COLO668 (cell line): Measurements from ENCODE around the gene PLCXD1.
"Not testable (repeated sequence)": the region's sequence is repeated elsewhere in the genome, so short reads cannot be mapped to it uniquely, and the experiment has no call there.

Source experiments
- DNase-seq: peaks from one replicate; lab custom pipeline; 2025; ENCODE audit not compliant: unreplicated experiment; lab: John Stamatoyannopoulos, UW

The PLCXD1 gene

DNA sequence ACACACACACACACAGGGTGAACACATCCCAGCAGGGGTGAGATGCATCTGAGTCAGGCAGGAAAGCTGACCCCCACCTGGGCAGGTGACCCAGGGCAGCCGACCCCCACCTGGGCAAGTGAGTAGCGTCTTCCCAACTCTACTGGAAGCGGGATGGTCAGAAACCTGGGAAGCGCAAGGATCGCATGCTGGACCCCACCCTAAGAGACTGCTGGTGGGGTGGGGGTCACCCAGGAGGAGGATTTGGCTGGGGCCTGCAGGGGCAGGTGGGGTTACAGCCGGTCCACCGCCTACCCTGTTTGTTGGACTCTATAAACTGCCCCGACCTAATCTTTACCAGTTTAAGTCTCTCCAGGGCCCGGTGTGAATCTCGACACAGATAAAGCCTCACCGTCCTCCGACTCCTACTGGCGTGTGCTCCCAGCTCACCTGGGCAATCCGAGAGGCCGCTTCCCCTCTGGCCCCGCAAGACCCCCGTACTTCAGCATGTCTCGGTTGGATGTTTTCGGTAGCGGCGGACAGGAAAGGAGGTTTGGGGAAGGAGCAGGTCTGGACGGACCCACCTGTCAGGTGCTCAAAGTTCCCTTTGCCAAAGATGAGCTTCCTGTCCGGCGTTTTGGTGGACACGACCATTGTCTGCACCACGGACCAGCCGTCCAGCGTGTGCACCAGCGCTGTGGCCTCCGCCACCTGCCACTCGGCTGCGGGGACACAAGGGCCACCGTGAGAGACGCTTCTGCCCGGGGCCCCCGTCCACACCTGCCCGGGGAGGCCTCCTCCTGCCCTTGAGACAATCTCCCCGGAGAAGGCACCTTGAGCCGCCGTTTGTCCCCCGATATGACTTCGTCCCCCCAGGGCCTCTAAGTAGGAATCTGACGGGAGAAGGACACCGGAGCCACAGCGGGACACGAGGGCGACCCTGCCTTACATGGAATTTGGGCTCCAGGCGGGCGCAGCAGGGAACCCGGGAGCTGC is 35.5 kb downstream of the PLCXD1 start:
- no peak for DNase-seq

DNA sequence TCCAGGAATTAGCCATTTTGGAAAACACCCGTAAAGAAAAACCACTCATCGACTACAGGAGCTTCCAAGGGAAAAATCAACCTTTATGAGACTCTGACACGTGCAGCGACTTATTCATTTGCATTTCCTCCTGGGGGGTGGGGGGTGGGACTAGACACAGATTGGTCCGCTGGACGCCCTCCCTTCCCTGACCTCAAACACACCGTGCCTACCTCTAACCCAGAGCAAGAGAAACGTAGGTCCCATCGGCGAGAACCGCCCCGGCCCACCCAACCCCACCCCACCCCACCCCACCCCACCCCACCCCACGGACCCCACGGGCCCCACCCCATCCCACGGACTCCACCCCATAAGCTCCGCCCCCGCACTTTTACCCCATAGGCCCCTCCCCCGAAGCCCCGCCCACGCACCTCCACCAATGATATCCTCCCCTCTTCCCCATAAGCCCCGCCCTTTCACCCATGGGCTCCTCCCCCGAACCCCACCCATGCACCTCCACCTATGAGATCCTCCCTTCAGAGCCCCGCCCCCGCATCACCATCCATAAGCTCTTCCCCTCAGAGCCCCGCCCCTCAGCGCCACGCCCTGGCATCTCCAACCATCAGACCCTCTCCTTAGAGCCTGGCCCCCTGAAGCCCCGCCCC is 36.4 kb downstream of the PLCXD1 start:
- no peak for DNase-seq

- no peak for DNase-seq
Measured at GRCh38 chrX:318068-318738, 37.0 kb downstream of the PLCXD1 start.

- no peak for DNase-seq
Measured at GRCh38 chrX:318739-319578, 37.8 kb downstream of the PLCXD1 start, which contains the start of gene GTPBP6. Gene GTPBP6, minus strand, starts transcription at chrX:318796. Its CDS starts 9 bp downstream, at chrX:318787.

DNA sequence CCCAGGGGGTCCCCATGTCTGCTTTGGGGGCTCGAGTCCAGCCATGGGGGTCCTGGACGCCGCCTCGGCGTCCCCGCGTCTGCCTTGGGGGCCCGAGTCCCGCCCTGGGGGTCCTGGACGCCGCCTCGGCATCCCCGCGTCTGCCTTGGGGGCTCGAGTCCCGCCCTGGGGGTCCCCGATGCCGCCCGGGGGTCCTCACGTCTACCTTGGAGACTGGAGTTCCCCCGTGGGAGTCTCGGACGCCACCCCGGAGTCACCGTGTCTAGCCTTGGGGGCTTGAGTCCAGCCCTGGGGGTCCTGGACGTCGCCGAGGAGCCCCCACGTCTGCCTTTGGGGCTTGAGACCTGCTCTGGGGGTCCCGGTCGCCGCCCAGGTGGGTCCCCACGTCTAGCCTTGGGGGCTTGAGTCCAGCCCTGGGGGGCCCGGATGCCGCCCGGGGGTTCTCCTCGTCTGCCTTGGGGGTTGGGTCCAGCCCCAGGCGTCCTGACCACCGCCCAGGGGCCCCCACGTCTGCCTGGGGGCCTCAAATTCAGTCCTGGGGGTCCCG is 38.5 kb downstream of the PLCXD1 start:
- no peak for DNase-seq

DNA sequence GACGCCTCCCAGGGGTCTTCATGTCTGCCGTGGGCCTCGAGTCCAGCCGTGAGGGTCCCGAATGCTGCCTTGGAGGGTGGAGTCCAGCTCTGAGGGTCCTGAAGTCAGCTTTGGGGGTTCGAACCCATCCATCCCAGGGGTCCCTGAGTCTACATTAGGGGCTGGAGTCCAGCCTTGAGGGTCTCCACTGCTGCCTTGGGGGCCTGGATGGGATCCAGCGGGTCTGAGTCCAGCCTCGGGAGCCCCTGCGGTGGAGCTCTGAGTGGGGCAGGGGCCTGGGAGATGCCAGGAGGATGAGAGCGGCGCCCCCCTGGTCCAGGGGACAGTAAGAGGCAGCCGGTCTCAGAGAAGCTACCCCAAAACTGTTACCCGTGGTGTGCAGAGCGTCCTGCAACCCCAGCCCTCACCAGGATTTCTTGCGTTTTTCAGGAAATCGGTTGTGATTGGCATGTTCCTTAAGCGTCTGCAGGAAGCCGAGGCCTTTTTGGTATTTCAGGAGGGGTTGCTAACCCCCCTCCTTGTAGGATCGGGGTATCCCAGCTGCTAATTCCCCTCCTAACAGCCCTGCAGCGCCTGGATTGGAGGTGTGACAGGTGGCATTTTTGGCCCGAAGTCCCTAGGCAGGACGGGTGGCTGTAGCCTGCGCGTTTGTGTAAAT is 39.1 kb downstream of the PLCXD1 start:
- DNase-seq: no peak

DNA sequence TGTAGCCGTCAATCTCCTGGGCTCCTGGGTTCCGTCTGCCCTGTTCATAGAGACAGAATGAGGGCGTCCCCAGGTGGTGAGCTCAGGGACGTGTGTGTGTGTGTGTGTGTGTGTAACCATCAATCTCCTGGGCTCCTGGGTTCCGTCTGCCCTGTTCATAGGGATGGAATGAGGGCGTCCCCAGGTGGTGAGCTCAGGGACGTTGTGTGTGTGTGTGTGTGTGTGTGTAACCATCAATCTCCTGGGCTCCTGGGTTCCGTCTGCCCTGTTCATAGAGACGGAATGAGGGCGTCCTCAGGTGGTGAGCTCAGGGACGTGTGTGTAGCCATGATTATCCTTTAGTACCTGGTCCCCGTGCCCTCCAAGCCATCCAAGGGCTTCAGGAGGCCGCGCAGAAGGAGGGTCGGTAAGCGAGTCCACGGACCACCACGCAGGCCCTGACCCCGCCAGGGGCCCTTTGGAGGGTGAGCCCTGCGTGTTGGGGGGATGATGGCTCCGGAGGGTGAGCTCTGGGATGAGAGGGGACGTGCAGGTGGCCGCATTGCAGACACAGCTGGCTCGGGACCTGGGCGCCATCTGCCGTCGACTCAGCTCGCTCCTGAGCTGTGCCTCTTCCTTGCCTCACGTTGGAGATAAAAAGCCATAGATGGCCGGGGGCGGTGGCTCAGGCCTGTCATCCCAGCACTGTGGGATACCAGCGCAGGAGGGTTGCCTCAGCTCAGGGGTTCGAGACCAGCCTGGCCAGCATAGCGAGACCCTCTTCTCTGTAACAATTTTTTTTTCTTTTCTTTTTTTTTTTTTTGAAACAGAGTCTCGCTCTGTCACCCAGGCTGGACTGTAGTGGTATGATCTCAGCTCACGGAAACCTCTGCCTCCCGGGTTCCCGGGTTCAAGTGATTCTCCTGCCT is 42.8 kb downstream of the PLCXD1 start:
- no peak for DNase-seq

DNA sequence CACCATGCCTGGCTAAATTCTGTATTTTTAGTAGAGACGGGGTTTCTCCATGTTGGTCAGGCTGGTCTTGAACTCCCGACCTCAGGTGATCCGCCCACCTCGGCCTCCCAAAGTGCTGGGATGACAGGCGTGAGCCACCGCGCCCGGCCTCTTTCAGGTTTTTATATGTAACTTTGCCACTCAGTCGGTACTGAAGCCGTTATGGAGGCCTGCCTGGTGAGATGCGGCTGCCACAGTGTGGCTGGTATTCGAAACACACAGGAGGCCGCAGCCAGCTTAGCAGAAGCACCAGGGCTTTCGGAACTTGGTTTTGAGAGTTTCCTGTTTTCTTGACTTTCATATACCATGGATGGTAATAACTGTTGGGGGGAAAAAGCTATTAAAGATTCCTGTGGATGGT is 43.5 kb downstream of the PLCXD1 start:
- not testable (repeated sequence) for DNase-seq

GRCh38 chrX:327660-328126 is 46.5 kb downstream of the PLCXD1 start:
- DNase-seq: no peak

GRCh38 chrX:329291-329910 is 48.2 kb downstream of the PLCXD1 start:
- DNase-seq: no peak

DNA sequence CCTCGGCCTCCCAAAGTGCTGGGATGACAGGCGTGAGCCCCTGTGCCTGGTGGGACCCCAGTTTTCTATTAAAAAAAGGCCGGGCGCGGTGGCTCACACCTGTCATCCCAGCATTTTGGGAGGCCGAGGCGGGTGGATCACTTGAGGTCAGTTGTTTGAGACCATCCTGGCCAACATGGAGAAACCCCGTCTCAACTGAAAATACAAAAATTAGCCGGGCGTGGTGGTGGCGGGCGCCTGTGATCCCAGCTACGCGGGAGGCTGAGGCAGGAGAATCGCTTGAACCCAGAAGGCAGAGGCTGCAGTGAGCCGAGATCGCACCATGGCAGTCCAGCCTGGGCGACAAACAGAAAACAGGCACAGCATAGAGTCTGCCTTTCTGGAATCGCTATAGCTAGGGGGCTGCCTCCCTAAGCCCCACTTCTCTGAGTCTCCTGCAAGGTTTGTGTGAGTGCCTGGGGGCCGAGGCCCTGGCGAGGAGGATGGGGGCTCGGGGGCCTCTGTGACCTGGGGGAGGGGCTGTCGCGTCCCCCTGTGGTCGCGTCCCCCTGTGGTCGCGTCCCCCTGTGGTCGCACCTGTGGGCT is 49.1 kb downstream of the PLCXD1 start:
- DNase-seq: not testable (repeated sequence)

- no peak for DNase-seq
Measured at GRCh38 chrX:330726-331150, 49.6 kb downstream of the PLCXD1 start.

GRCh38 chrX:331151-331824 is 50.1 kb downstream of the PLCXD1 start:
- no peak for DNase-seq

- DNase-seq: no peak
Measured at GRCh38 chrX:331825-332495, 50.8 kb downstream of the PLCXD1 start.

DNA sequence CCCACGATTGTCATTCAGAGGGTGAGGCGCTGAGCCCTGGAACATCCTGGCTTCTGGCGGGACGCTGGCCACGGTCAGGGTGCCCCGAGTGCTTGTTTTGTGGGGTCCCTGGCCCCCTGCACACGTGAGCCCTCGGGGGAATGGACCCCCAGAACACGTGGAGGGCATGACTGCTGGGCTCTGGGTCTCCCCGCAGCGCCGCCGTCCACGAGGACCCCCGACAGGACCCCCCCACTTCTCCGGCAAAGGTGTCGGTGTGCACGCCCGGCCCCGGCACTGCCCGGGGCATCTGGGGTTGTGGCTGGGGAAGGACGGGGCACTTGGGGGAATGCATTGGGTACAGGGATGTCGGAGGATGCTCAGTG is 51.3 kb downstream of the PLCXD1 start:
- no peak for DNase-seq

GRCh38 chrX:332916-333610 is 51.9 kb downstream of the PLCXD1 start:
- no peak for DNase-seq
